ENCODE data around the gene MRPS6.

GRCh38 chr21:34135330-34135729 is 62.0 kb downstream of the MRPS6 start:
- TF ChIP-seq CTCF (IDR thresholded peaks at IDR 0.05) (no peak), ZFX (IDR thresholded peaks at IDR 0.05; ENCODE audit: borderline replicate concordance) (no peak)

Measured in 22Rv1 (cell line).